CD4-positive, alpha-beta T cell treated with Interleukin-6 for 4 hours (primary cell): ENCODE measurements around the gene ICOSLG.
"Not testable (repeated sequence)": the region's sequence is repeated elsewhere in the genome, so short reads cannot be mapped to it uniquely, and the experiment has no call there.

Experiments used
- DNase-seq: peaks from one replicate; pipeline ENCODE4 v3.0.0-alpha.2; 2020; ENCODE audit warnings: mixed read lengths

ICOSLG gene

GRCh38 chr21:44263768-44264167 is 23.0 kb upstream of the ICOSLG start:
- DNase-seq = no peak

DNA sequence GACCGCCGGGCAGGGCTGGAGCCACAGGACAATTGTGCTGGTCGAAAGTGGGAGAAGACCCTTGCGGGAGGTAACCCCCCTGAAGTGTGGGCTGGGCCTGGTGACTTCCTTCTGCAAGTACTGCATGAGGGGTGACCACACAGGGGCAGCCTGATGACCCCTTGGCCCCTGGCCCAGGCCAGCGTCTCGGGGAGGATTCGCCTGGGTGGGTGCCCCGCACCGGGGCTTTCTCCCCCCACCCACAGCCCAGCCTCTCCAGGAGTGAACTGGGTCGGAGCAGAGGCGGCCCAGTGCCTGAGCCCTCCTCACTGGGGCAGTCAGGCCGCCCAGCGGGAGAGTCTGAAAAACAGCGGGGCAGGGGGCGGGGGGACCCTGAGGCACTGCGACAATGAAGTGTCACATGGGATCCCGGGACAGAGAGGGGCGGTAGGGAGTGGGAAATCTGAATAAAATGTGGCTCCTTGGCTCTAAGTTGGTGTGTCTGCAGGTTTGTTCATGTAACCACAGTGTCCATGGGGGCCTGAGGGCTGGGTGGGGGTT is 22.5 kb upstream of the ICOSLG start:
- no peak for DNase-seq

GRCh38 chr21:44262338-44263056 is 21.8 kb upstream of the ICOSLG start:
- no peak for DNase-seq

GRCh38 chr21:44261675-44262295 is 21.0 kb upstream of the ICOSLG start, which contains the start of gene DNMT3L:
Gene DNMT3L (minus strand): TSS chr21:44261897. CDS start chr21:44261259, 638 bp downstream.
- DNase-seq = no peak

DNA sequence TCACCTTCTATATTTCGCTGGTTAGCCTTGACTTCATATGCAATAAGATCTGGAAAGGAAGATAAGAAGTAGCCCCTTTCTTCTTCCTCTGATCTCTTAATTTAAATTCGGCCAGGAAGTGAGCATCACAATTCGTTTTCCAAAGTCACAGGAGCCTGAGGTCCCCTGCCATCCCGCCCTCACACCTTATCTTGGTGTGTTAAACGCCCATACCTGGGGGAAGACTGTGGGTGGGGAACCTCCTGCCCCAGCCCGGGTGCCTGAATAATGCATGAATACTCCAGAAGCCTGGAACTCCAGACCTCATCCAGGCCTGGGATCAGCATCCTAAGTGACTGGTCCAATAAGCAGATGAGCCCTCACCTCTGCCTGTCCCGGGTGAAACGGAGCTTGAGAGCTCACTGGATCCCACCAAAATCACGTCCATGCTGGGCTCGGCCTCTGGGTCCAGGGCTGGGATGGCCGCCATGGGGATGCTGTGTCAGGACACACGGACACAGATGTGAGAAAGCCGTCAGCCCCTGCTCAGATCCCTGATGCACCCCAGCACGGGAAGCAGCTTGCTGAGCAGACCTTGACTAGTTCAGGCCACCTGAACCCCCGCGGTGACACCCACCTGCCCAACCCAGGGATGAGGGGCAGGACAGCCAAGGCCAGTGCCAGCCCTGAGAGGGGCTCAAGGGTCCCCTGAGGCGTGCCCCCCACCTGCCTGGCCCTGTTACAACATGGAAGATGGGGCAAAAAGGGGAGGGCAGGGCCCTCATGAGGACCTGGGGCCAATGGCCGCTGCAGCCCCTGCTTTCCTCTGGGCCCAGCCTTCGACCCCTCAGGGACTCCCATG is 20.3 kb upstream of the ICOSLG start:
- DNase-seq = no peak

- no peak for DNase-seq
Measured at GRCh38 chr21:44260066-44260465, 19.3 kb upstream of the ICOSLG start.

- no peak for DNase-seq
Measured at GRCh38 chr21:44259082-44259705, 18.5 kb upstream of the ICOSLG start.

DNA sequence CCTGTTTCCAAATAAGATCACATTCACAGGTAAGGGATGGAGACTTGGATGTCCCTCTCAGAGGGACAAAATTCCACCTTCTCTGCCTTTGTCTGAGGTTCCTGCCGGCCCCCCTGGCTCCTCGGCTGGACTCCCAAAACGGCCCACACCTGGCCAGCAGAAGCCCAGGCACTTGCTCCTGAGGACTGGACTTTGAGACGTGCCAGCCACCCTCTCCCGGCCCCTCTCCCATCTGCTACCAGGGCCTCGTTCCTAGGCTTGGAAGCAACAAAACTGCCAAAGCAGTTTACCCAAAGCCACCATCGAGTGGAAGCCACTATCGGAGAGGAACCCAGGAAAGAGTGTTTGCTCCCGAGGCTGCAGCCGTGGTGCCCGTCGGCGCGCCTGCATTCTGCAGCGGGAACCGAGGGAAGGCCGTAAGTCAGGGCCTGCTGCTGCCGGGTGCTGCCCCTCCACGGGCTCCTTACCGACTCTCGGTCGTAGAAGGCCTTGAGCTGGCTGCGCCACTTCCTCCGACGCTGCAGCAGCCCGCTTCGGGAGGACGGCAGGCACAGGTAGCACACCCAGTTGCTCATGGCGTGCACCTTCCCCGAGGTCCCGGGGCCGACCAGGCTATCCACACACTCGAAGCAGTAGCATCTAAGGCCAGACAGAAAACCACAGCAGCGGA is 17.4 kb upstream of the ICOSLG start:
- no peak for DNase-seq

- DNase-seq = no peak
Measured at GRCh38 chr21:44255511-44255981, 14.8 kb upstream of the ICOSLG start.

DNA sequence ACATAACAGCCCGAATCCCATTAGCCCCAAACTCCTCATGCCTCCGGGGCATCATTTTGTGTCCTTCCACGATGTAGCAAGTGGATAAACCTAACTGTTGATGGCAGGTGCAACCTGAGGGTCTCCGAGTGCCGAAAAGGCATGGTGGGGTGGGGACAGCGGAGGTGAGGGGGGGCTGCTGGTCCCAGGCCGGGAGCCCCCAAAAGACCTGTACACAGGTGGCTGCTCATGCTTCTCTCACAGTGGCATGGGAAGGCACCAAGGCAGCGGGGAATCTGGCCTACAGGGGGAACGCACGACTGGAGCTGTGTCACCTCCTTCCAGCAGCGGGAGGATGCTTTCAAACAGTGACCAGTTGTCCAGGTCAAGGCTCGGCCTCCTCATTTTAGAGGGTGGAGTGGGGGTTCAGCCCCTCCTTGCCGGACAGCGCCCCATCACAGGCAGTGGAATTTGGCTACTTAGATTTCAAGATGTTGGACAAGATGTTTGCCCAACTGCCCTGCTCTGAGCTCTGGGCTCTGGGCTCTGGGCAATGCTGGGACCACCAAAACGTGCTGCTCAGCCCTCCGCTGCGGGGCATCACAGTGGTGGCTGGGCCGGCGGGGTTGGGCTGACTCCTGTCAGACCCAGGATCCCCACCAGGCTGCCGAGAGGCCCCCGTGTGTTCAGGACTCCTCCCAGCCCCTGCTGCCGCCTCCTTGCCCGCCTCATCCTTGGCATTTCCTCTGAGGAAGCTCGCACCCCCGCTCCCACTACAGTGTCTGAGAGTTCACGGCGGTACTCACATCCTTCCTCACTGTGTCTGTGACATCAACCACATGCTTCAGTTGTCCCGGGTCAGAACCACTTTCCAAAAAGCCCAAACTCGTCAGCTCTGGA is 13.3 kb upstream of the ICOSLG start:
- no peak for DNase-seq

GRCh38 chr21:44249204-44250037 is 8.7 kb upstream of the ICOSLG start:
- DNase-seq = not testable (repeated sequence)

DNA sequence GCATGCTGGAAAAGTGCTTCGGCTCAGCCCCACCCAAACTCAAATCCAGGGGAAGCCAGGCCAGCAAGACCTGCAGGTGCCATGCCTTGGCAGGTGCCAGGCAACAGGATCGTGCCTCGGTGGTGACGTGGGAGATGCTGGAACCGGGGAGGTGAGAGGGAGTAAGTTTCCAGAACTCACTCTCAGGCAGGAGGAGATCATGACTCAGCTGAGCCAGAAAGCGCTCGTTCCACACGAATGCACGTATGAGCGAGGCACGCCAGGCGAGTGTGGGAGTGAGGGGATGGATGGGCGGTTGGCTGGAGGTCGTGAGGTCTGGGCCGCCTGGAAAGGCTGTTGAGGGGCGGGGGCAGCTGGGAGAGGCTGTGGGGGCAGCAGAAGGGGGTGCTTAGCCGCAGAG is 7.2 kb upstream of the ICOSLG start:
- DNase-seq = not testable (repeated sequence)

DNA sequence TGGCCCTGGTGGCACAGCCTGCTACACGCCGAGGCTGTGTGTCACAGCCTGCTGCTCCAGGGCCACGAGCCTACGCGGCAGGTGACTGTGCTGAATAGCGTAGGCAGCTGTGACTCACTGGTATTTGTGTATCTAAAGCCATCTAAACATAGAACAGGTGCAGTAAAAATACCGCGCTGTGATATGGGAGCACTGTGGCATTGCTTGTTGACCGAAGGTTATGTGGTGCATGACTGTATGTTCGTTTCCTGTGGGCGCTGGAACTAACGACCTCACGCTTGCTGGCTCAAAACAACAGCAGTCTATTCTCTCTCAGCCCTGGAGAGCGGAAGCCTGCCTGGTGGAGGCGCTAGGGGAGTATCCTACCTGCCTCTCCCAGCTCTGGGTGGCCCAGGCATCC is 3.2 kb upstream of the ICOSLG start:
- not testable (repeated sequence) for DNase-seq

GRCh38 chr21:44241281-44241680 is 538 bp upstream of the ICOSLG start:
- not testable (repeated sequence) for DNase-seq

GRCh38 chr21:44240353-44240752 is 390 bp downstream of the ICOSLG start:
- DNase-seq = not testable (repeated sequence)

DNA sequence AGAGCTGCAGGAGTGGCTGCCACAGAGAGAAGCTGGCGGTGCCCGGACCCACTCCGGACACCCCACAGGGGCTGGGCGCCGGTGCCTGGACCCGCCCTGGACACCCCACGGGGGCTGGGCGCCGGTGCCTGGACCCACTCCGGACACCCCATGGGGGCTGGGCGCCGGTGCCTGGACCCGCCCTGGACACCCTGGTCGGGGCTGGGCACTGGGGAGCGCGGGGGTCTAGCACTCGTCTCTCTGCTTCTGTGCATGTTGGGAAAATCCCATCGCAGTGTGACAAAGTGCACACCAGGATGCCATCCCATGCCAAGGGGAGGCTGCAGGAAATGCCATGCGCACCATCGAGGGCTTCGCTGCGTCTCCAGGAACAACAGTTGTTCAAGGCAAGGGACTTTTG is 11.2 kb downstream of the ICOSLG start:
- not testable (repeated sequence) for DNase-seq

DNA sequence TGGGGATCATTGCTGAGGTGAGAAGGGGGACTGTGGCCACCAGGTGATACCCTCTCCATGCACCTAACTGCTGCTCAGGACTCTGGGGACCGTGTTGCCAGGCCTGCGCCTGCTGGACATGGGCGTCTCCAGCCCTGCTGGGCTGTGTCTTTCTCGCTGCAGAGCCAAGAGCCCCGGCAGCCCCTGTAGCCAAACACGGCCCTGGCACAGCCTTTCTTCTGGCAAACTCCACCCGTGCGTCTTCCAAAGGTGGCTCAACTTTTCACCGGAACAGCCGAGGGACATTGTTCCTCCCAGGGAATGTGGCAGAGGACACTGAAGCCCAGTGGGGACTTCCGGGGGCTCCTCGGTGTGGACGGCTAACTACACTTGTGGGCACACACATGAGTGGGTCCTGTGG is 12.6 kb downstream of the ICOSLG start:
- not testable (repeated sequence) for DNase-seq

DNA sequence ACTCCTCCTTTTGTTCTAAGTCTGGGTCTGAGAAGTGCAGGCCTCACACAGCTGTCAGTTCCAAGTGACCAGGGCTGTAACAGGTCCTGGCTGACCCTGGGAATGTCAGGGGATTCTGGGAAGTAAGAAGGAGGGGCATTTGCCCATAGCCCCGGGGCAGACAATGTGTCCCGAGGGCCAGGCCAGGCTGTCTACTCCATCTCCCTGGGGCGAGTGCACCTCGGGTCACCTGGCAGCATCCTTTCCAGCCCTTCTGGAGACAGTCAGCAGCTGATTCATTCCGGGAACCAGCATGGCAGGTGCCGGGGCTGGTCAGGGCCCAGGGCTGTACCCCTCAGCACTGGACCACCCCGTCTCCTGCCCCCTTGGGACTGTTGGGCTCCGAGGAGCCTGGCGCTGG is 13.1 kb downstream of the ICOSLG start:
- not testable (repeated sequence) for DNase-seq

DNA sequence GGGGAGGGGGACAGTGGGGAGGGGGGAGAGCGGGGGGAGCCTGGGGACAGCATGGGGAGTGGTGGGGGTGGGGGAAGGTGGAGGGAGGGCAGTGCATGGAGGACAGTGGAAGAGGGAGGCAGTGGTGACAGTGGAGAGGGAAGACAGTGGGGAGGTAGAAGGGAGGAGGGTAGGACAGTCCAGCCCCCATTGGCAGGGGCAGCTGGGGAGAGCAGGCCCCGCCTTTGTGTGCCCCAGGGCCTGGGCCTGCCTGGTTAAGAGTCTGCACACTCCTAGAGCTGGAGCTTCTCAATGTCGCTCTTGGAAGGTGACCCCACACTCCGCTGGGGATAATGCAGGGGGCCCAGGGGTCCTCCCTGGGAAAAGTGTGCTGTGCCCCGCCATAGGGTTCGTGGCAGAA is 15.1 kb downstream of the ICOSLG start:
- DNase-seq = not testable (repeated sequence)

- not testable (repeated sequence) for DNase-seq
Measured at GRCh38 chr21:44223334-44223733, 17.4 kb downstream of the ICOSLG start.
